CD4-positive, alpha-beta T cell (primary cell): Measurements from ENCODE around the gene CLCN3. TPM values are rescaled to one million over a fixed set of nuclear protein-coding genes. Genes with fewer than 3 reads are reported as not detected.
A peak's percentile ranks its signal among the peaks of the same experiment; 100 is the strongest.

ENCODE experiments used
- ATAC-seq: fragments of 200-7000 bp; cut with Tn5 transposase; one replicate; pipeline ENCODE4 v1.10.0; 2022; ENCODE audit warnings: mild to moderate bottlenecking; ENCODE audit not compliant: poor library complexity
- CTCF ChIA-PET: fragments of 350-600 bp; sonication (Branson Sonifier 250); formaldehyde crosslinking; loops from one replicate; lab custom pipeline; 2021; ENCODE audit warnings: antibody characterized with exemption, inconsistent platforms; lab: Charles Lee
- POLR2A ChIA-PET: fragments of 350-600 bp; sonication (Branson Sonifier 250); formaldehyde crosslinking; loops from one replicate; lab custom pipeline; 2021; ENCODE audit warnings: antibody characterized with exemption, inconsistent platforms; lab: Charles Lee
- DNase-seq, 14 experiments: peaks; one replicate each; pipeline ENCODE4 v3.0.0-alpha.2; 2013 to 2020; ENCODE audit warnings: mixed read lengths in 2 of 14
- H3K27ac ChIP-seq, 2 donors: one replicate each; pipeline versions ENCODE4 v1.5.1 to v1.7.0; 2013; ENCODE audit warnings: low read length in 2 of 2, low read depth in 1 of 2, mild to moderate bottlenecking in 1 of 2
- H3K27me3 ChIP-seq, 2 experiments: 1 replicate in 1 of 2; 2 replicates in 1 of 2; pipeline versions ENCODE4 v1.6.1 to v1.7.0; 2013; ENCODE audit warnings: low read length in 2 of 2, control low read depth in 1 of 2, mild to moderate bottlenecking in 1 of 2, moderate library complexity in 1 of 2; ENCODE audit not compliant: insufficient read depth in 2 of 2, control insufficient read depth in 1 of 2
- H3K36me3 ChIP-seq: one replicate; pipeline ENCODE4 v1.6.1; 2013; ENCODE audit warnings: low read length, control low read depth; ENCODE audit not compliant: insufficient read depth
- H3K4me1 ChIP-seq: one replicate; pipeline ENCODE4 v1.6.1; 2013; ENCODE audit warnings: low read length, control low read depth; ENCODE audit not compliant: insufficient read depth
- H3K4me3 ChIP-seq: one replicate; pipeline ENCODE4 v1.5.1; 2013; ENCODE audit warnings: mild to moderate bottlenecking, low read length, moderate library complexity
- H3K9me3 ChIP-seq, 2 experiments: 1 replicate in 1 of 2; 2 replicates in 1 of 2; pipeline versions ENCODE4 v1.6.1 to v1.7.0; 2013; ENCODE audit warnings: low read length in 2 of 2, mild to moderate bottlenecking in 2 of 2, control low read depth in 1 of 2, moderate library complexity in 1 of 2; ENCODE audit not compliant: control insufficient read depth in 1 of 2, insufficient read depth in 1 of 2
- H3K27ac Mint-ChIP-seq: one replicate; pipeline ENCODE4 v1.8.0; 2020; ENCODE audit warnings: mixed read lengths
- H3K27me3 Mint-ChIP-seq: one replicate; pipeline ENCODE4 v1.8.0; 2021; ENCODE audit warnings: mixed read lengths
- H3K36me3 Mint-ChIP-seq: one replicate; pipeline ENCODE4 v1.8.0; 2021; ENCODE audit warnings: low read depth, mixed read lengths
- H3K4me1 Mint-ChIP-seq: one replicate; pipeline ENCODE4 v1.8.0; 2021; ENCODE audit warnings: low read depth, mixed read lengths
- H3K4me3 Mint-ChIP-seq: one replicate; pipeline ENCODE4 v1.8.0; 2020; ENCODE audit warnings: mild to moderate bottlenecking, mixed read lengths
- H3K9me3 Mint-ChIP-seq: one replicate; pipeline ENCODE4 v1.8.0; 2020; ENCODE audit warnings: mixed read lengths
- intact Hi-C, 2 experiments: fragments of 100-400 bp; cut with DNase I in 1 of 2; cut with micrococcal nuclease in 1 of 2; formaldehyde crosslinking; loops; one replicate each; pipeline versions ENCODE4 v1.15.1 to v1.9.0; 2023 to 2025; cut with DNase I, micrococcal nuclease
- total RNA-seq, 174 experiments: library from RNA in 2 of 174; stranded (reverse) in 2 of 174; gene quantifications; one replicate each; pipeline ENCODE4 v1.2.3 and lab custom pipeline; 2021 to 2026
- TF ChIP-seq, protein P1 (sequence below): fragments of 200-600 bp; IDR thresholded peaks from one replicate; pipeline ENCODE4 v1.8.0; 2022; ENCODE audit warnings: antibody characterized with exemption, mild to moderate bottlenecking

The CLCN3 gene
- total RNA-seq, 2 experiments from 2014 or later = 9.0 to 9.2 TPM

DNA sequence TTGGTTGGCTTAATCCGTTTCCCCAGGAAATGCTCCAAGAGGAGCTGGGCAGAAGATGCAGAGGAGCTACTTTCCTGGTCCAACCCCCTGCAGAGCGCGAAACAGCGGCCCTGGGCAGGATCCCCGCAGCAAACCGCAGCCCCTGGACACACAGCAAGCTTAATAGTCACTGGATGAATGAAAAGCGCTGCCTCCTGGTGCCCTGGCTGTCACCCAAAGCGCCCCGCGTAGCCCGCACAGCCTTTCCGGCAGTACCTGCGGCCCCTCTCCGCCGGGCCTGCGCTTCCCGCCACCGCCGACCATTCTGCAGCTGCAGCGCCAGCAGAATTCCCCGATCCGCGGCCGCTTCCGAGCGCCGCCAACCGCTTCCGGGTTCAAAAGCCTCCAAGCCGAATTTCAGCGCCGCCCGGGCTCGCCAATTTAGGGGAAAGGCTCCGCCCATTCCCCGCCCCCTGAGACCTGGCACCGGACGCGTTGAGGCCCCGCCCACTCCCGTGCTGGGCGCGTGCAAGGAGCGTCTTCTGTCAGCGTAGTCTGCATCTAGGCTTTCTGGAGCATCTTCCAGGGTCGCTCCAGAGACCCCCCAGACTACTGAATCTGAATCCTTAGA, 137.3 kb downstream of the CLCN3 start, which contains the start of gene HPF1:
Gene HPF1, minus strand, starts transcription at position 370 of the 610 bp plus-strand sequence. Its CDS starts 67 bp downstream, at position 303.
- H3K4me1 ChIP-seq = peaks cover 17% of the 10 kb centered on the region
- Mint-ChIP-seq H3K36me3 (no peaks in the 10 kb centered on the region), H3K27me3 (no peaks in the 10 kb centered on the region), H3K4me1 (peaks cover 33% of the 10 kb centered on the region), H3K9me3 (no peaks in the 10 kb centered on the region), H3K4me3 (peak within 1 kb of the TSS; percentile 85), H3K27ac (peak within 1 kb of the TSS; percentile 26)
- intact Hi-C loops = loop anchor here (2.0 to 10.0 kb wide), 6 partner anchors 95 to 1440 kb away; partner anchors contain the start of genes NEK1 (in 2 of the 2), DDX60 (in 1 of the 2), DDX60L (in 1 of the 2) and MFAP3L (in 1 of the 2)
- ChIA-PET POLR2A (interaction anchor here (1.2 kb wide), 3 partner anchors 145 to 747 kb away, joined by 3 to 7 read pairs (median 6); partner anchors contain the start of genes CBR4, MFAP3L and NEK1), CTCF (interaction anchor here (1.1 kb wide), 1 partner anchor 145 kb away, joined by 3 read pairs; the partner anchor contains the start of gene NEK1)
- TF ChIP-seq, protein P1, sequence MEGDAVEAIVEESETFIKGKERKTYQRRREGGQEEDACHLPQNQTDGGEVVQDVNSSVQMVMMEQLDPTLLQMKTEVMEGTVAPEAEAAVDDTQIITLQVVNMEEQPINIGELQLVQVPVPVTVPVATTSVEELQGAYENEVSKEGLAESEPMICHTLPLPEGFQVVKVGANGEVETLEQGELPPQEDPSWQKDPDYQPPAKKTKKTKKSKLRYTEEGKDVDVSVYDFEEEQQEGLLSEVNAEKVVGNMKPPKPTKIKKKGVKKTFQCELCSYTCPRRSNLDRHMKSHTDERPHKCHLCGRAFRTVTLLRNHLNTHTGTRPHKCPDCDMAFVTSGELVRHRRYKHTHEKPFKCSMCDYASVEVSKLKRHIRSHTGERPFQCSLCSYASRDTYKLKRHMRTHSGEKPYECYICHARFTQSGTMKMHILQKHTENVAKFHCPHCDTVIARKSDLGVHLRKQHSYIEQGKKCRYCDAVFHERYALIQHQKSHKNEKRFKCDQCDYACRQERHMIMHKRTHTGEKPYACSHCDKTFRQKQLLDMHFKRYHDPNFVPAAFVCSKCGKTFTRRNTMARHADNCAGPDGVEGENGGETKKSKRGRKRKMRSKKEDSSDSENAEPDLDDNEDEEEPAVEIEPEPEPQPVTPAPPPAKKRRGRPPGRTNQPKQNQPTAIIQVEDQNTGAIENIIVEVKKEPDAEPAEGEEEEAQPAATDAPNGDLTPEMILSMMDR = no peak
- ATAC-seq = peak; percentile 97
- H3K27me3 ChIP-seq = no peaks in the 10 kb centered on the region
- DNase-seq = peak; percentile 83 to 99 (median 92)
- peak within 1 kb of the TSS; percentile 23 to 29 for H3K27ac ChIP-seq
- H3K9me3 ChIP-seq = no peaks in the 10 kb centered on the region
- peaks cover 3% of the 10 kb centered on the region for H3K36me3 ChIP-seq
- peak within 1 kb of the TSS; percentile 83 for H3K4me3 ChIP-seq

DNA sequence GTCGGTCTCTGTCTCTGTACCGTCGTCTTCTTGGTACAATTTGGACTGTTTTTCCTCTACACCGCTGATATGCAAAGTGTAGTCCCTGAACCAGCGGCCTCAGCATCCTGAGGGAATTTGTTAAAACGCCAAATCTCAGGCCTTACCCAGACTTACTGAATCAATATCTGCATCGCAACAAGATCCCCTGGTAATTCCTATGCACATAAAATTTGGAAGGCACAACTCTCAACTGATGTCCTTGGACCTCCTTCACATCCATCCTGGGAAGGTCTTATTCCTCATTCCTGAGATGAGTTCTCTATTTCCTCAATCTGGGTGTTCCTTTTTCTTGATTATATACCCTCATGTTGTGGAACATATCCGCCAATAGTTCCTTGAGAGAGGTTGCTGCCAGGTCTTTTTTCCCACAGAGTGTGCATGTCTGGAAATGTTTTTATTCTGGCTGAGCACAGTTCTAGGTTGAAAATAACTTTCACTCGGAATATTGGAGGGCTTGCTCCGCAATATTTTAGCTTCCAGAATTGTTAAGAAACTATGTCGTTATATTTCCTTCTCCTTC, 138.1 kb downstream of the CLCN3 start:
- POLR2A ChIA-PET = no interaction called here

DNA sequence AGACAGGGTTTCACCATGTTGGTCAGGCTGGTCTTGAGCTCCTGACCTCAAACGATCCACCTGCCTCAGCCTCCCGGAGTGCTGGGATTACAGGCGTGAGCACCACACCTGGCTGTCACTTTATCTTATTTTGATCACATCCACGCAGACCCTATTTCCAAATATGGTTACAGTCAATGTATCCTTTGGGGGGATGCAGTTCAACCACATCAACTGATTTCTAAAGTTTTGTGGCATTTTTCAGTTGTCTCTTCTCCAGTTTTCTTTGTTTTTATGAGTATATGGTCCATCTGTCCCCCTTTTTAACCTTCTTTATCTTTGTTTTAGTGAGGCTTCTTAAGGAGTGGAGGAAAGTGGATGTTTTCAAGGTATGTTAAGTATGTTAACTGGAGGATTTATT, 141.5 kb downstream of the CLCN3 start:
- Mint-ChIP-seq H3K4me3 (no peak overlapping the region), H3K27ac (no peak overlapping the region), H3K9me3 (no peaks in the 10 kb centered on the region), H3K4me1 (peaks cover 15% of the 10 kb centered on the region), H3K27me3 (peaks cover 3% of the 10 kb centered on the region), H3K36me3 (no peaks in the 10 kb centered on the region)
- ChIA-PET CTCF (no interaction called here), POLR2A (no interaction called here)
- intact Hi-C loops = no loop called here
- ATAC-seq (no peak), DNase-seq (no peak)
- H3K36me3 ChIP-seq = no peaks in the 10 kb centered on the region
- H3K27ac ChIP-seq = no peak overlapping the region
- peaks cover 10% of the 10 kb centered on the region for H3K4me1 ChIP-seq
- H3K4me3 ChIP-seq = no peak overlapping the region
- H3K9me3 ChIP-seq = no peaks in the 10 kb centered on the region
- TF ChIP-seq, protein P1 = no peak
- H3K27me3 ChIP-seq = no peaks in the 10 kb centered on the region

More for the DNA sequence above, 138.1 kb downstream of the CLCN3 start:
- no peak for ATAC-seq
- H3K4me3 ChIP-seq = no peak overlapping the region
- H3K4me1 ChIP-seq = peaks cover 17% of the 10 kb centered on the region
- H3K4me1 Mint-ChIP-seq = peaks cover 33% of the 10 kb centered on the region
- H3K36me3 ChIP-seq = no peaks in the 10 kb centered on the region
- CTCF ChIA-PET = no interaction called here
- intact Hi-C loops = loop anchor here (2.0 to 10.0 kb wide), 5 partner anchors 96 to 1441 kb away; partner anchors contain the start of genes DDX60 (in 1 of the 2), DDX60L (in 1 of the 2) and MFAP3L (in 1 of the 2)
- peak overlapping the region; percentile 26 for H3K27ac Mint-ChIP-seq
- no peak overlapping the region for H3K27ac ChIP-seq
- H3K9me3 ChIP-seq = no peaks in the 10 kb centered on the region
- DNase-seq = peak in 2 of 14 experiments; percentile 9 to 18
- H3K9me3 Mint-ChIP-seq = no peaks in the 10 kb centered on the region
- peak overlapping the region; percentile 85 for H3K4me3 Mint-ChIP-seq
- H3K36me3 Mint-ChIP-seq = no peaks in the 10 kb centered on the region
- no peaks in the 10 kb centered on the region for H3K27me3 Mint-ChIP-seq
- TF ChIP-seq, protein P1 = no peak
- no peaks in the 10 kb centered on the region for H3K27me3 ChIP-seq
